MM.1S (cell line): ENCODE results near the gene ZNF672.
"Not testable (repeated sequence)": the region's sequence is repeated elsewhere in the genome, so short reads cannot be mapped to it uniquely, and the experiment has no call there.

Experiments used
- DNase-seq: peaks from one replicate; pipeline ENCODE4 v3.0.0-alpha.2; 2015
- H2AFZ ChIP-seq: fragments of 300-600 bp; sonication (generic); 2 replicates; pipeline ENCODE4 v1.6.0; 2016; ENCODE audit warnings: antibody characterized with exemption, low read length
- H3F3A ChIP-seq: fragments of 300-600 bp; sonication (generic); 2 replicates; pipeline ENCODE4 v1.6.1; 2016; ENCODE audit warnings: mild to moderate bottlenecking, antibody characterized with exemption, low read length, moderate library complexity, mixed read lengths; ENCODE audit not compliant: insufficient read depth
- H3K27ac ChIP-seq: fragments of 300-600 bp; sonication (generic); 2 replicates; pipeline ENCODE4 v1.5.1; 2016; ENCODE audit warnings: mild to moderate bottlenecking, low read length
- H3K27me3 ChIP-seq: fragments of 300-600 bp; sonication (generic); replicated peaks from 2 replicates; pipeline ENCODE4 v1.6.0; 2016; ENCODE audit warnings: low read length; ENCODE audit not compliant: insufficient read depth
- H3K36me3 ChIP-seq: fragments of 300-600 bp; sonication (generic); replicated peaks from 2 replicates; pipeline ENCODE4 v1.6.1; 2016; ENCODE audit warnings: mild to moderate bottlenecking, low read length, mixed read lengths; ENCODE audit not compliant: insufficient read depth
- H3K4me1 ChIP-seq: fragments of 300-600 bp; sonication (generic); 2 replicates; pipeline ENCODE4 v1.6.1; 2016; ENCODE audit warnings: low read length, mixed read lengths
- H3K4me2 ChIP-seq: fragments of 300-600 bp; sonication (generic); 2 replicates; pipeline ENCODE4 v1.6.0; 2016; ENCODE audit warnings: low read depth, low read length
- H3K4me3 ChIP-seq: fragments of 300-600 bp; sonication (generic); 2 replicates; pipeline ENCODE4 v1.5.1; 2016; ENCODE audit warnings: low read length, mixed read lengths
- H3K79me2 ChIP-seq: fragments of 300-600 bp; sonication (generic); 2 replicates; pipeline ENCODE4 v1.6.1; 2016; ENCODE audit warnings: mixed run types, low read length, mixed read lengths
- H3K9ac ChIP-seq: fragments of 300-600 bp; sonication (generic); 2 replicates; pipeline ENCODE4 v1.6.1; 2016; ENCODE audit warnings: low read length, mixed read lengths
- H3K9me2 ChIP-seq: fragments of 300-600 bp; sonication (generic); replicated peaks from 2 replicates; pipeline ENCODE4 v1.6.1; 2016; ENCODE audit warnings: mild to moderate bottlenecking, low read length, mixed read lengths; ENCODE audit not compliant: insufficient read depth
- H3K9me3 ChIP-seq: fragments of 300-600 bp; sonication (generic); replicated peaks from 2 replicates; pipeline ENCODE4 v1.6.1; 2016; ENCODE audit warnings: mild to moderate bottlenecking, low read length, mixed read lengths; ENCODE audit not compliant: insufficient read depth
- H4K20me1 ChIP-seq: fragments of 300-600 bp; sonication (generic); 2 replicates; pipeline ENCODE4 v1.6.1; 2016; ENCODE audit warnings: mild to moderate bottlenecking, low read length, moderate library complexity, mixed read lengths; ENCODE audit not compliant: insufficient read depth
- CTCF ChIP-seq: fragments of 300-600 bp; sonication (generic); IDR thresholded peaks from 2 replicates; pipeline ENCODE4 v1.5.1; 2016; ENCODE audit warnings: antibody characterized with exemption, low read length, mixed read lengths
- EZH2 ChIP-seq: fragments of 300-600 bp; sonication (generic); optimal IDR thresholded peaks from 2 replicates; pipeline ENCODE3; 2017; ENCODE audit warnings: low read depth, mild to moderate bottlenecking, antibody characterized with exemption, low read length, mixed read lengths
- EZH2phosphoT487 ChIP-seq: fragments of 300-600 bp; sonication (generic); IDR thresholded peaks from 2 replicates; pipeline ENCODE4 v1.6.1; 2018; ENCODE audit warnings: antibody characterized with exemption, low read length

Gene ZNF672

GRCh38 chr1:248791010-248791409, 47.0 kb upstream of the ZNF672 start:
- Histone ChIP-seq H2AFZ (no peak overlapping the region), H3K36me3 (no peaks in the 10 kb centered on the region), H3K27ac (no peak overlapping the region), H3K9me2 (no peaks in the 10 kb centered on the region), H3K9ac (no peak overlapping the region), H3K4me2 (no peak overlapping the region), H3K9me3 (no peaks in the 10 kb centered on the region), H4K20me1 (no peaks in the 10 kb centered on the region), H3K27me3 (no peaks in the 10 kb centered on the region), H3F3A (no peaks in the 10 kb centered on the region), H3K79me2 (no peaks in the 10 kb centered on the region), H3K4me3 (no peak overlapping the region), H3K4me1 (0 out of 2 replicates have a peak, but pooled peaks cover 4% of the 10 kb centered on the region)
- no peak for DNase-seq
- no peak for TF ChIP-seq EZH2phosphoT487
- TF ChIP-seq EZH2, result no peak
- no peak for TF ChIP-seq CTCF

GRCh38 chr1:248792342-248792741, 45.7 kb upstream of the ZNF672 start:
- Histone ChIP-seq H3K36me3 (no peaks in the 10 kb centered on the region), H3K9me3 (no peaks in the 10 kb centered on the region), H4K20me1 (no peaks in the 10 kb centered on the region), H2AFZ (no peak overlapping the region), H3K27me3 (no peaks in the 10 kb centered on the region), H3K9me2 (no peaks in the 10 kb centered on the region), H3F3A (no peaks in the 10 kb centered on the region), H3K4me3 (no peak overlapping the region), H3K27ac (no peak overlapping the region), H3K9ac (no peak overlapping the region), H3K4me1 (0 out of 2 replicates have a peak, but pooled peaks cover 4% of the 10 kb centered on the region), H3K79me2 (no peaks in the 10 kb centered on the region), H3K4me2 (no peak overlapping the region)
- no peak for TF ChIP-seq EZH2
- TF ChIP-seq EZH2phosphoT487, result no peak
- no peak for TF ChIP-seq CTCF
- no peak for DNase-seq

GRCh38 chr1:248793592-248793991, 44.4 kb upstream of the ZNF672 start:
- no peak overlapping the region for H3K4me2 ChIP-seq
- H3K4me1 ChIP-seq, result no peaks in the 10 kb centered on the region
- no peaks in the 10 kb centered on the region for H3K79me2 ChIP-seq
- no peak for DNase-seq
- no peaks in the 10 kb centered on the region for H3K27me3 ChIP-seq
- no peak overlapping the region for H3K4me3 ChIP-seq
- no peak overlapping the region for H2AFZ ChIP-seq
- H3K9me2 ChIP-seq, result no peaks in the 10 kb centered on the region
- H3K9me3 ChIP-seq, result no peaks in the 10 kb centered on the region
- no peak for TF ChIP-seq EZH2phosphoT487
- TF ChIP-seq CTCF, result no peak
- TF ChIP-seq EZH2, result no peak
- H4K20me1 ChIP-seq, result no peaks in the 10 kb centered on the region
- H3F3A ChIP-seq, result no peaks in the 10 kb centered on the region
- H3K36me3 ChIP-seq, result no peaks in the 10 kb centered on the region
- no peak overlapping the region for H3K27ac ChIP-seq
- no peak overlapping the region for H3K9ac ChIP-seq

GRCh38 chr1:248794663-248795062, 43.4 kb upstream of the ZNF672 start:
- H3K4me3 ChIP-seq, H3K27ac ChIP-seq, H3K36me3 ChIP-seq, DNase-seq, H3K79me2 ChIP-seq, H3K9ac ChIP-seq, H3K4me1 ChIP-seq, H3F3A ChIP-seq, H3K4me2 ChIP-seq, H3K9me3 ChIP-seq, H4K20me1 ChIP-seq, H3K27me3 ChIP-seq, H3K9me2 ChIP-seq, H2AFZ ChIP-seq: not testable (repeated sequence)
